H7 (cell line): Measurements from ENCODE around the gene AP4S1. TPM values are rescaled to one million over a fixed set of nuclear protein-coding genes. Genes with fewer than 3 reads are reported as not detected.

Experiments
- DNase-seq: peaks from one replicate; pipeline ENCODE4 v3.0.0; 2012
- H3K27me3 ChIP-seq: 2 replicates; pipeline ENCODE4 v1.6.0; 2011; ENCODE audit warnings: mild to moderate bottlenecking, low read length; ENCODE audit not compliant: control insufficient read depth, insufficient read depth
- H3K36me3 ChIP-seq: replicated peaks from 2 replicates; pipeline ENCODE4 v1.5.1; 2011; ENCODE audit warnings: low read length; ENCODE audit not compliant: control insufficient read depth, insufficient read depth
- H3K4me3 ChIP-seq: 2 replicates; pipeline ENCODE4 v1.5.1; 2011; ENCODE audit warnings: low read depth, mild to moderate bottlenecking, control low read depth, low read length, moderate library complexity; ENCODE audit not compliant: insufficient read depth
- total RNA-seq: library from RNA; depleted of rRNA; stranded (reverse); fragments of >200 nt; shearing (Covaris generic); gene quantifications from 2 replicates; pipeline ENCODE4 v1.2.3, GENCODE V29; 2014

Gene AP4S1
- total RNA-seq, 1 experiment from 2014 or later: 4.1 TPM

DNA sequence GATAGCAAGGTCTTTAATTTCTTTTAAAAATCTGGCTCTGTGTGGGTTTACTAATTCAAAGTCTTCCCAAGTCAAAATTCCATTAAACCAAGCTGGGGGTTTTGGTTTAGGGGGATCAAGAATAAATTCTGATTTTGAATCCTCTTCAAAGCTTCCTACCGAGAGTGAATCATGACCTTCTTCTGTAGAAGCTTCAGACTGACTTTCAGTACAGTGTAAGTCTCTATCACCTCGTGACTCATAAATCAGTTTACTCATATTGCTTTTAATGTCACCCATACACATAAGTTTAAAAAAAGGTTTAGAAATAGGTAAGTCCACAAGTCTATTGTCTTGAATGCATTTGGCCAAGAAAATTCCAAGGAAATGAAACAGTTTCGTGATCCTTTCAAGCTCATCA is 81.3 kb downstream of the AP4S1 start:
- no peak overlapping the region for H3K4me3 ChIP-seq
- H3K27me3 ChIP-seq: no peaks in the 10 kb centered on the region
- DNase-seq: no peak
- H3K36me3 ChIP-seq: peaks cover 21% of the 10 kb centered on the region

DNA sequence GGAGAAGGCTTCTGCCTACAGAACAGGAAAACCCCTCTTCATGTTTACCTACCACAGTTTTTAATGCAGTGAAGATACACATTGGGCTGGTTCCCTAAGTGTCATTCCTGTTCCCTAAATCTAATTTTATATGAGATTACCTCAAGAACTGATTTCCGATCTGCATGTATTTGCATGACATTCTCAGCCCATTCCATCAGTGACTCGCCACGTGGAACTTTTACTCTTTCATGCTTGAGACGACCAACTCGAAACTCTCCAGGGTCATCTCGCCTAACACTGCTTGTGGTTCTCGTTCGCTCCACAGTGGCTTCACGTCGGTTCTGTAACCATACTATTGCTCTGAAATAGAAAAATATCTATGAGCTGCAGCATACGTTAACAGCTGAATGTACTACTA is 83.8 kb downstream of the AP4S1 start:
- H3K4me3 ChIP-seq: no peak overlapping the region
- no peak for DNase-seq
- H3K27me3 ChIP-seq: no peaks in the 10 kb centered on the region
- H3K36me3 ChIP-seq: peaks cover 19% of the 10 kb centered on the region

DNA sequence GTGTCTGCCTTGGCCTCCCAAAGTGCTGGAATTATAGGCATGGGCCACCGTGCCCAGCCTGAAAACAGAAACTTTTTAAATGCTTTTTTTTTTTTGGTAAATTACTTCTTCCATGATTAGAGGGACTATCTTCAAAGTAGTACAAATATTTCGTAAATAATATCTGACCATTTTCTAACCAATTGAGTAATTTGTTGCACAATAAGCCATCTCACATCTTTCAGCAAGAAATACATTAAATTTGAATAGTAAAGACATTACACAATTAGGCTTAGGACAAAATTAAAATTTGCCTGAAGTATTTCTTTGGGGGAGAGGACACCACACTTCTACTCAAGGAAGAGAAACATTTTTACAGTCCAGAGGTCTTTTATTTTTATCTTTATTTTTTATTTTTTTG is 85.4 kb downstream of the AP4S1 start:
- H3K36me3 ChIP-seq: peaks cover 16% of the 10 kb centered on the region
- no peaks in the 10 kb centered on the region for H3K27me3 ChIP-seq
- DNase-seq: no peak
- no peak overlapping the region for H3K4me3 ChIP-seq

DNA sequence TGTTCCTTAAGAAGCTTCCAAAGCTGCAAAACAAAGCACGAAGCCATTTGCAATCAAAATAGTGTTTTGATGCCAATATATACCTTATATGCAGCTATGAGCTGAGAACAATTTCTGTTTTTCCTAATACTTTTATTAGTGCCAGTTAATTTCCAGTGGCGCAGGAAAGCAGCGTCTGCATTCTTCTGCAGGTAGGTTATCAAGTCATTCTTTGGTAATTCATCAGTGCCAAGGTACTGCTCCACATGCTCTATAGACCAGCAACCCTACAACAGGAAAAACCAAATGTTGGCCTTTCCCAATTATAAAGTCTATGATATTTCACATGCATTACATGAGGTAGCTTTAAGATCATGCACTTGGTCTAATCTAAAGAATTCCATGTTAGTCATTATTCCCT is 88.3 kb downstream of the AP4S1 start:
- Histone ChIP-seq H3K27me3 (no peaks in the 10 kb centered on the region), H3K36me3 (peaks cover 12% of the 10 kb centered on the region), H3K4me3 (no peak overlapping the region)
- DNase-seq: no peak

DNA sequence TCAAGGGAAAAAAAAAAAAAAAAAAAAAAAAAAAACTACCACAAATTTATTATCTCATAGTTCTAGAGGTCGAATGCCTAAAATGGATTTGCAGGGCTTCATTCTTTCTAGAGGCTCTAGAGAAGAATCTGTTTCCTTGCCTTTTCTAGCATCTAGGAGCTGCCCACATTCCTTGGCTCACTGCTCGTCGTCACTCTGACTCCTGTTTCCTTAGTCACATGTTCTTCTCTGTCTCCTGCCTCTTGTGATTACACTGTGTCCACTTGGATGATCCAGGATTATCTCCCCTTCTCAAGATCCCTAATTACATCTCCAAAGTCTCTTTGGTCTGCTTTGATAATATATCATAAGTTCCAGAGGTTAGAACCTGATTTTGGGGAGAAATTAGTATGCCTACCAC is 93.4 kb downstream of the AP4S1 start:
- Histone ChIP-seq H3K4me3 (no peak overlapping the region), H3K36me3 (peaks cover 17% of the 10 kb centered on the region), H3K27me3 (no peaks in the 10 kb centered on the region)
- no peak for DNase-seq

DNA sequence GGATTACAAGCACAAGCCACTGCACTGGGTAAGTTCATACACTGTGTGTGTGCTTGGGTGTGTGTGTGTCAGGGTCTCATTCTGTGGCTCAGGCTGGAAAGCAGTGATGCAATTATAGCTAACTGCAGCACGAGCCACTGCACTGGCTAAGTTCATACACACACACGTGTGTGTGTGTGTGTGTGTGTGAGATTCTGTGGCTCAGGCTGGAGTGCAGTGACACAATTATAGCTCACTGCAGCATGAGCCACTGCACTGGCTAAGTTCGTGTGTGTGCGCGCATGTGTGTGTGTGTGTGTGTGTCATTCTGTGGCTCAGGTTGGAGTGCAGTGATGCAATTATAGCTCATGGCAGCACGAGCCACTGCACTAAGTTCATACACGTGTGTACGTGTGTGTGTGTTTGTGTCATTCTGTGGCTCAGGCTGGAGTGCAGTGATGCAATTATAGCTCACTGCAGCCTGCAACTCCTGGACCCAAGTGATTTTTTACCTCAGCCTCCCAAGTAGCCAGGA is 96.7 kb downstream of the AP4S1 start:
- Histone ChIP-seq H3K36me3 (peaks cover 15% of the 10 kb centered on the region), H3K4me3 (no peak overlapping the region), H3K27me3 (no peaks in the 10 kb centered on the region)
- DNase-seq: no peak

DNA sequence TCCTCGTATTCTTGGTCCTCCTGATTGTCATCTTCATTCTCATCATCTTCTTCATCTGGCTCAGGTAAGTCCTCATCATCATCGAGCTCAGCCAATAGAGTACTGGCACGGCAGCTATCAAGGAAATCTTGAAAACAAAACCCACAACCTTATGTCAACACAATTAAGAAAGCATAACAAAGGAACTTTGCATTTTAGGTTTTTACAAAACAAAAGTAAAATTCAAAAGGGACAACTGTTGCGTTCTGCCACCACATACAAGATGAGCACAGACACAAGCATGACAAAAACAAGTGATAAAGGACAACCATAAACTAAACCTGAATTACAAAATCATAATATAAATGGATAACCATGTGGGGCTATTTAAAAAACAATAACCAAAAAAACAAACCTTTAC is 97.5 kb downstream of the AP4S1 start:
- DNase-seq: peak; percentile 27
- Histone ChIP-seq H3K27me3 (no peaks in the 10 kb centered on the region), H3K36me3 (peaks cover 13% of the 10 kb centered on the region), H3K4me3 (no peak overlapping the region)

DNA sequence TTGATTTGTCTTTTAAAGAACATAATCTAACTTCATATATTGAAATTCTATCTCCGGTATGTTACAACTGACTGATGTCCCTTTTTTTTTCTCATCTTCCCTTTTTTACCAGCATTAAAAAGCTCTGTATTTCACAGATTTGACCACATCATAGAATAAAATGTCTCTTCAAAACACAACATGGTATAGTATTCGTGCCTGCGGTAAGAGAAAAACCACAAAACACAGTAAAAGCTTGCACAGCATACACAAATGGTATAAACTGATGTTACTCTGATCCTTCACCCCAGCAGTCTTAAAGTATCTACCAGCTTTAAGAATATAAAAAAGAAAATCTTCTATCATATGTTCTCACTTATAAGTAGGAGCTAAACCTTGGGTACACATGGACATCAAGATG is 98.7 kb downstream of the AP4S1 start:
- Histone ChIP-seq H3K4me3 (no peak overlapping the region), H3K36me3 (peaks cover 23% of the 10 kb centered on the region), H3K27me3 (no peaks in the 10 kb centered on the region)
- no peak for DNase-seq

DNA sequence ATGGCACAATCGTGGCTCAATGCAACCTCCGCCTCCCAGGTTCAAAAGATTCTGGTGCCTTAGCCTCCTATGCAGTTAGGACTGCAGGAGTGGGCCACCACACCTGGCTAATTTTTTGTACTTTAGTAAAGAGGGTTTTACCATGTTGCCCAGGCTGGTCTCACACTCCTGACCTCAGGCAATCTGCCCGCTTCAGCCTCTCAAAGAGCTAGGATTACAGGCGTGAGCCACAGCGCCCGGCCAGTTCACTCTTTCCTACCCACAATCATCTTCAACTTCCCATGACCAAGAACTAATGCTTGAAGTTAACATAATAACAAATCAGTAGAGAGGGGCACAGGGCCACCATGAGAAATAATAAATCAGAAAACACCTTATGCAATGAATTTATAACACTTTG is 99.8 kb downstream of the AP4S1 start:
- H3K36me3 ChIP-seq: peaks cover 21% of the 10 kb centered on the region
- no peak for DNase-seq
- H3K27me3 ChIP-seq: no peaks in the 10 kb centered on the region
- no peak overlapping the region for H3K4me3 ChIP-seq

DNA sequence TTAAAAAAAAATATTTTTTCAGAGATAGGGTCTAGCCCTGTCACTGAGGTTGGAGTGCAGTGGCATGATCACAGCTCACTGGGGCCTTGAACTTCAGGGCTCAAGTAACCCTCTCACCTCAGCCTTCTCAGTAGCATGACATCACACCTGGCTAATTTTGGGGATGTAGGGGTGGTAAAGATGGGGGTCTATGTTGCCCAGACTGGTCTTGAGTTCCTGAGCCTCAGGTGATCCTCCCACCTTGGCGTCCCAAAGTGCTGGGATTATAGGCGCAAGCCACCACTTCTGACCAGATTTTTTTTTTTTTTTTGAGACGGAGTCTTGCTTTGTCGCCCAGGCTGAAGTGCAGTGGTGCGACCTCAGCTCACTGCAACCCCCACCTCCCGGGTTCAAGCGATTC is 101.2 kb downstream of the AP4S1 start:
- H3K4me3 ChIP-seq: no peak overlapping the region
- H3K36me3 ChIP-seq: peaks cover 17% of the 10 kb centered on the region
- no peak for DNase-seq
- H3K27me3 ChIP-seq: no peaks in the 10 kb centered on the region

DNA sequence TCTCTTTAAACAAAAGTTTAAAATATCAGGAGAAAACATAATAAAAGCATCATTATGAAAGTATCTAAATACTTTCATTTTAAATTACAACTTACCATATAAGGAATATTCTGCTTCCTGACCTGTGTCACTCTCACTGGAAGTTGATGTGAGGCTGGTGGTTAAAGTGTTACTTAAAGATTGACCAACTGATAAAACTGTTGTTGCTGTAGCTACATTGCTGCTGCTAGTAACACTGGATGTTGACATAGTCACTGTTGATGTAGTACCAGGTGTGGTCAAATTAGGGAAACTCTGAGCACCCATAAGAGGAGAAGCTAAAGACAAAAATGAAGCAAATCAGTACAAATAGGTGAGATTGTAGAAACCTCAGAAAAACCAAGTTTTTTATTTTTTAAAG is 102.2 kb downstream of the AP4S1 start:
- no peak overlapping the region for H3K4me3 ChIP-seq
- H3K36me3 ChIP-seq: peaks cover 12% of the 10 kb centered on the region
- H3K27me3 ChIP-seq: no peaks in the 10 kb centered on the region
- no peak for DNase-seq

DNA sequence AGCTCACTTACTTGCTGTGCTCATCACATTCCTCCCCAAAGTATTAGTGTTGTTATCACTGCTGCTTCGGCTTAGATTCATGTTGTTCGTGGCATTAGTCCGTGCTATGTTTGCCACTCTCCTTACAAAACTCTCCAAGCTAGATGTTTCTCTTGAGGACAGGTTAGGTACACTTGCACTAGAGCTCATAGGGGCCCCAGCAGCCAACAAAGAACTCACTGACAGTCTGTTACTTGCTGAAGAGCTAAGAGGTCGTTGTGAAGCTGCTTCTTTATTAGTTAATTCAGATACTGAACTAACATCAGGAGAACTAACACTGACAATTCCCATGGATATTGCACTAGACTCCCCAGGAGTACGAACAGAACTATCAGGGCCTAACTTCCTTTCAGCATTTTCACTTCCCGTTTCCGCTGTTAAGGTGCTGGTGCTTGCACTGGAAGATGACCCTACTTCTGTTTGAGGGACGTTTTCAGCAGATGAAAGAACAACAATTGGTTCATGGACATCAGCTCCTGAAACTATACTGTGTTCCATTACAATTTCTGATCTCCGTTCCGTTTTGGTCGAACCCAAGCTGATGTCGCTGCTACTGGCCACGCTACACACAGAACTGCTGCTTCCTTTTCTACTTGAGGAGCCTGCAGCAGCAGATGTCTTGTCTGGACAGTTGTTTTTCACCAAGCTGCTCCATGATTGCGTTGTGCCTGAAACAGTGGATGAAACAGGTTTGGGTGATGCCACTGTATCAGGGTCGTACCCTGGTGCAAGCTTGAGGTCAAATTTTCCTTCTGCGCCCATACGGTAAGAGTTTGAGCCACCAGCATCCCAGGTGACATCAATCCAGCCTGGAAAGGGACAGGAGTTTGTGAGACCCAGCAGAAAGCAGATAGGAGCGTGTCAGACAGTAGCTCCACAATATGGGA is 103.4 kb downstream of the AP4S1 start:
- H3K36me3 ChIP-seq: peaks cover 15% of the 10 kb centered on the region
- no peaks in the 10 kb centered on the region for H3K27me3 ChIP-seq
- DNase-seq: no peak
- H3K4me3 ChIP-seq: no peak overlapping the region

DNA sequence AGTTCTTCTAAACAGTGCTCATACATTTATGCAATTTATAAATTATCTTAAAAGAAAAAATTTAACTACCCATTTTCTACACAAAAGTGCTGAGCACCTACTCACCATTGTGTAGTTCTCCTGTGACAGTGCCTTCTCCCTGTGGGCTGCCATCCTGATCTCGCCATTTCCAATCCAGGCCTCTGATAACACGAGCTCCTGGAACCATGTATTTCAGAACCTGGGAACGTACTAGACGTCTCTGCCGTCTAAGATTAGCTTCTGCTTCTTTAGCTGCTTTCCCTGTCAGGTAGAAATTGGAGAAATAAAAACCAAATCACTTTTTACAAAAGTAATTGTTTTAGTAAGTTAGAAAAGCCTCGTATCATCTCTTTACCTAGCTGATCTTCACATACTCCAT is 107.7 kb downstream of the AP4S1 start:
- peaks cover 19% of the 10 kb centered on the region for H3K36me3 ChIP-seq
- H3K4me3 ChIP-seq: no peak overlapping the region
- no peaks in the 10 kb centered on the region for H3K27me3 ChIP-seq

DNA sequence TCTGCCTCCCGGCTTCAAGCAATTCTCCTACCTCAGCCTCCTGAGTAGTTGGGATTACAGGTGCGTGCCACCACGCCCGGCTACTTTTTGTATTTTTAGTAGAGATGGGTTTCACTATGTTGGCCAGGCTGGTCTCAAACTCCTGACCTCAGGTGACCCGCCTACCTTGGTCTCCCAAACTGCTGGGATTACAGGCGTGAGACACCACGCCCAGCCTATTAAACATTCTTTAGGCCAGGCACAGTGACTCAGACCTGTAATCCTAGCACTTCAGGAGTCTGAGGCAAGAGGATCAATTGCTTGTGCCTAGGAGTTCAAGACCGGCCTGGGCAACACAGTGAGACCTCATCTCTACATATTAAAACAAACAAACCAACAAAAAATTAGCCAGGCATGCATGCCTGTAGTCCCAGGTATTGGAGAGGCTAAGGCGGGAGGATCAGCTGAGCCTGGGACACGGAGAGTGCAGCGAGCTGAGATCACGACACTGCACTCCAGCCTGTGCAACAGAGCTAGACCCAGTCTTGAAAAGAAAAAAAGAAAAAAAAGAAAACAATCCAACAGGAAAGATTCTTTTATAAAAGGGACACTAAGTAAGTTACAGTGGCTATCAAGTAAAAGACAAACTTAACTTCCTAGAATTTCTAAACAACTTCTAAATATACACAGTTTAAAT is 111.9 kb downstream of the AP4S1 start:
- H3K27me3 ChIP-seq: no peaks in the 10 kb centered on the region
- no peak overlapping the region for H3K4me3 ChIP-seq
- no peak for DNase-seq
- H3K36me3 ChIP-seq: peaks cover 16% of the 10 kb centered on the region

More for the DNA sequence above, 107.7 kb downstream of the AP4S1 start:
- DNase-seq: no peak

DNA sequence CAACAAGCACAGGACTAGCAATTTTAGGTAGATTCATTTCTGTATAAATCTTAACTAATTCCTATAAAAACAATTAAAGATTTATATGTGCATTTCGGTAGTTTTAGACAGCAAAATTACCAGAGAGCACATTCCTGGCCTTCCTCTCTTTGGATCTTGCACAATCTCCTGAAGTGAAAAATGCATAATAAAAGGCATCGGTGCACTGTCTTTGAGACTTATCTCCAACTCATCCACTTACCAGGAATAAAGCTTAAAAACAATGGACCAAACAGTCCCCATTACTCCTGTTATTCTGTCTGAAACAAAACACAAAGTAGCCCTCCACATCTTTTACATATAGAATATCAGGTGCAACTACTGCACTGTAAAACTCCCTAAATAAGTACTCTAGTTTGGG is 112.9 kb downstream of the AP4S1 start:
- no peak for DNase-seq
- Histone ChIP-seq H3K27me3 (no peaks in the 10 kb centered on the region), H3K36me3 (peaks cover 14% of the 10 kb centered on the region), H3K4me3 (no peak overlapping the region)
